Immature natural killer cell (primary cell): Measurements from ENCODE around the gene TMCC1. TPM values are rescaled to one million over a fixed set of nuclear protein-coding genes. Genes with fewer than 3 reads are reported as not detected.
"Not testable (repeated sequence)": the region's sequence is repeated elsewhere in the genome, so short reads cannot be mapped to it uniquely, and the experiment has no call there.

Experiments
- DNase-seq, 3 donors: peaks; one replicate each; pipeline ENCODE4 v3.0.0; 2022; ENCODE audit warnings: mixed read lengths in 1 of 3
- H3K27ac Mint-ChIP-seq, 6 donors: one replicate each; pipeline ENCODE4 v1.8.0; 2020; ENCODE audit warnings: mixed read lengths in 6 of 6, mild to moderate bottlenecking in 5 of 6, inconsistent platforms in 4 of 6, moderate library complexity in 3 of 6
- H3K27me3 Mint-ChIP-seq, 3 donors: one replicate each; pipeline ENCODE4 v1.8.0; 2020 to 2021; ENCODE audit warnings: low read depth in 3 of 3, mild to moderate bottlenecking in 3 of 3, mixed read lengths in 3 of 3, moderate library complexity in 3 of 3, inconsistent platforms in 1 of 3
- H3K36me3 Mint-ChIP-seq, 3 donors: one replicate each; pipeline ENCODE4 v1.8.0; 2020; ENCODE audit warnings: mixed read lengths in 3 of 3, inconsistent platforms in 2 of 3, mild to moderate bottlenecking in 2 of 3
- H3K4me1 Mint-ChIP-seq, 2 donors: one replicate each; pipeline ENCODE4 v1.8.0; 2020; ENCODE audit warnings: inconsistent platforms in 2 of 2, mild to moderate bottlenecking in 2 of 2, mixed read lengths in 2 of 2, moderate library complexity in 1 of 2
- H3K4me3 Mint-ChIP-seq, 5 donors: one replicate each; pipeline ENCODE4 v1.8.0; 2020; ENCODE audit warnings: mild to moderate bottlenecking in 5 of 5, mixed read lengths in 5 of 5, inconsistent platforms in 3 of 5, moderate library complexity in 3 of 5
- H3K9me3 Mint-ChIP-seq, 6 donors: one replicate each; pipeline ENCODE4 v1.8.0; 2020; ENCODE audit warnings: mild to moderate bottlenecking in 6 of 6, mixed read lengths in 6 of 6, inconsistent platforms in 4 of 6, moderate library complexity in 3 of 6
- polyA plus RNA-seq, 3 donors: library from polyadenylated mRNA; unstranded; fragments of 300-500 nt; fragmentation: Illumina TruSeq; gene quantifications; one replicate each; pipeline ENCODE4 v1.2.3, GENCODE V29; 2021

Gene TMCC1
- polyA plus RNA-seq, 3 donors from 2014 or later, result 1.7 to 5.6 (median 2.2) TPM

DNA sequence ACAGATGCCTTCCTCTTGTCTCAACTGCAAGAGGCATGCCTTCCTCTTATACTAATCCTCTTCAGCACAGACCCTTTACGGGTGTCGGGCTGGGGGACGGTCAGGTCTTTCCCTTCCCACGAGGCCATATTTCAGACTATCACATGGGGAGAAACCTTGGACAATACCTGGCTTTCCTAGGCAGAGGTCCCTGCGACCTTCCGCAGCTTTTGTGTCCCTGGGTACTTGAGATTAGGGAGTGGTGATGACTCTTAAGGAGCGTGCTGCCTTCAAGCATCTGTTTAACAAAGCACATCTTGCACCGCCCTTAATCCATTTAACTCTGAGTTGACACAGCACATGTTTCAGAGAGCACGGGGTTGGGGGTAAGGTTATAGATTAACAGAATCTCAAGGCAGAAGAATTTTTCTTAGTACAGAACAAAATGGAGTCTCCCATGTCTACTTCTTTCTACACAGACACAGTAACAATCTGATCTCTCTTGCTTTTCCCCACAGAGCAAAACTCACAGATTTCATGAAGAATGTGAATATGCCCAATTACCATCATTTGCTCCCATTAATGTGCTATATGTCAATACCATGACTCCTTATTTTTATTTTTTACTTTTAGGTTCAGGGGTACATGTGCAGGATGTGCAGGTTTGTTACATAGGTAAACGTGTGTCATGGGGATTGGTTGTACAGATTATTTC is 251.8 kb downstream of the TMCC1 start:
- DNase-seq, H3K27ac Mint-ChIP-seq, H3K27me3 Mint-ChIP-seq, H3K9me3 Mint-ChIP-seq, H3K36me3 Mint-ChIP-seq, H3K4me3 Mint-ChIP-seq, H3K4me1 Mint-ChIP-seq: not testable (repeated sequence)

- H3K27me3 Mint-ChIP-seq, H3K36me3 Mint-ChIP-seq, DNase-seq, H3K4me3 Mint-ChIP-seq, H3K4me1 Mint-ChIP-seq, H3K9me3 Mint-ChIP-seq, H3K27ac Mint-ChIP-seq: not testable (repeated sequence)
Observed at GRCh38 chr3:129640985-129641384, 252.5 kb downstream of the TMCC1 start.

GRCh38 chr3:129638481-129638880 is 255.0 kb downstream of the TMCC1 start:
- Mint-ChIP-seq H3K36me3 (no peaks in the 10 kb centered on the region), H3K4me1 (peaks cover 10 to 11% of the 10 kb centered on the region in 2 donors), H3K9me3 (no peaks in the 10 kb centered on the region), H3K4me3 (no peak overlapping the region), H3K27me3 (peaks cover 2 to 6% (median 3%) of the 10 kb centered on the region in 3 donors), H3K27ac (peak overlapping the region in 1 of 6 donors; percentile 25)
- no peak for DNase-seq

DNA sequence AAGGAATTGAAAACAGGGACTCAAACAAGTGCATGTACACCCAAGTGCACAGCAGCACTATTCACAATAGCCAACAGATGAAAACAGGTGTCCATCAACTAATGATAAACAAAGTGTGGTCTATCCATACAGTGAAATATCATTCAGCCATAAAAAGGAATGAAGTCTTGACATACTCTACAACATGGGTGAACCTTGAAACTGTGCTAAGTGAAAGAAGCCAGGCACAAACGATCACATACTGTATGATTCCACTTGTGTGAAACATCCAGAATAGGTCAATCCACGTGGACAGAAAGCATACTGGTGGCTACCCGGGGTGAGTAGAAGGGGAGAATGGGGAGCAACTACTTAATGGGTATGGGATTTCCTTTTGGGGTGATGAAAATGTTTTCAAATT is 257.4 kb downstream of the TMCC1 start:
- Mint-ChIP-seq H3K27me3 (peaks cover 0 to 6% (median 3%) of the 10 kb centered on the region in 3 donors), H3K4me1 (peaks cover 12 to 14% of the 10 kb centered on the region in 2 donors), H3K4me3 (no peak overlapping the region), H3K36me3 (no peaks in the 10 kb centered on the region), H3K9me3 (no peaks in the 10 kb centered on the region), H3K27ac (no peak overlapping the region)
- no peak for DNase-seq

- H3K27ac Mint-ChIP-seq, result peak overlapping the region in 1 of 6 donors; percentile 6
- no peak for DNase-seq
- no peak overlapping the region for H3K4me3 Mint-ChIP-seq
- H3K36me3 Mint-ChIP-seq, result no peaks in the 10 kb centered on the region
- peaks cover 12 to 14% of the 10 kb centered on the region in 2 donors for H3K4me1 Mint-ChIP-seq
- H3K9me3 Mint-ChIP-seq, result no peaks in the 10 kb centered on the region
- H3K27me3 Mint-ChIP-seq, result peaks cover 0 to 6% (median 3%) of the 10 kb centered on the region in 3 donors
Observed at GRCh38 chr3:129635656-129636055, 257.9 kb downstream of the TMCC1 start.

DNA sequence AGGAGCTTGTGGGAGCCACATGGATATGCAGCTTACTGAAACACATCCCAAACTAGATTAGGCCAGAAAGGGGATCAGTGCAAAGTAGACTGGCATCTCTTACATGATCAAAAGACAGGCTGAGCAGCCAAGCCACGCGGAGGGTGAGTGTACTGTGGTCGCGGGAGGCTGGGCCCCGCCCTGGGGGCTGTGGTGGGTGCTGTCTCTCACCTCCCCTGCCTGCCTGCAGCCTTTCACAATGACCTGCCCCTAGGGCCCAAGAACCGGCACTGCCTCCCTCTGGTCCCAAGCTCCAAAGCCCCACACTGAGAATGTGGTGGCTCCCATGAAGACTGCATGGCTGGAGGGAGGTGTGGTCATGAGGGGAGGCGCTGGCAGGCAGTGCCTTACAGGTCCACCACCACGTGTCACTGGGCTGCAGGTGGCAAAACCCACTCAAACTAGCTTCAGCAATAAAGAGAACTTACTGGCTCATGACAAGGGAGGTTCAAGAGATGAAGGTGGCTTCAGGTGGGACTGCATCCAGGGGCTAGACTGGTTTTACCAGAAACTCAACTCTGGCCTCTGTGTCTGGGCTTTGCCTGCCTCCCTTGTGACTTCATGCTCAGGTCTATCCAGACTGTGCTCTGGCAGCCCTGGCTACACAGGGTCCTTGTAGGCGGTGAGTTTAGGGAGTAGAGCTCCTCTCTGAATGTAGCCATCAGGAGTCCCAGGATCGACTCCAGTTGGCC is 259.6 kb downstream of the TMCC1 start:
- peaks cover 12 to 14% of the 10 kb centered on the region in 2 donors for H3K4me1 Mint-ChIP-seq
- no peaks in the 10 kb centered on the region for H3K36me3 Mint-ChIP-seq
- H3K27ac Mint-ChIP-seq, result peak overlapping the region in 4 of 6 donors; percentile 30 to 45 (median 40)
- DNase-seq, result peak; percentile 61 to 67 (median 65)
- H3K9me3 Mint-ChIP-seq, result no peaks in the 10 kb centered on the region
- H3K4me3 Mint-ChIP-seq, result peak overlapping the region in 3 of 5 donors; percentile 13 to 52 (median 42)
- peaks cover 0 to 3% (median 3%) of the 10 kb centered on the region in 3 donors for H3K27me3 Mint-ChIP-seq

DNA sequence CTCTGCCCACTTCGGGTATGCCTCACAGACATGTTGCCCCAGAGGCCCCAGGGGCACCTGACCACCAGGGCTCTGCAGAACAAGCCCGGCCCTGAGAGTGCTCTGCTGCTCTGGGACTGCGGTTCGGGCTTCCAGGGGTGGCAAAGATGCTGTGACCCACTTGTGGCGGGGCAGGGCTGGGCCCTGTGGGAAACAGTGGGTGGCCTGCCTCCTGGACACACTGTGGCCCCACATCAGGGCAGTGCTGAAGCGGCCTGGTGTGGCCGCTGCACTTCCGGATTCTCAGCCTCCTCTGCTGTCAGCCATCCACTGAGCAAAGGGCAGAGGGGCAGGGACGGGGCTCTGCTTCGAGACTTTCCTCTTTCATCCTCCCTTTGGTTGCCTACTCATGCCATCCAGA is 260.5 kb downstream of the TMCC1 start:
- H3K27me3 Mint-ChIP-seq, result peaks cover 0 to 3% (median 3%) of the 10 kb centered on the region in 3 donors
- peak overlapping the region in 1 of 6 donors; percentile 30 for H3K27ac Mint-ChIP-seq
- no peaks in the 10 kb centered on the region for H3K9me3 Mint-ChIP-seq
- no peaks in the 10 kb centered on the region for H3K36me3 Mint-ChIP-seq
- no peak for DNase-seq
- H3K4me3 Mint-ChIP-seq, result no peak overlapping the region
- H3K4me1 Mint-ChIP-seq, result peaks cover 15 to 19% of the 10 kb centered on the region in 2 donors

DNA sequence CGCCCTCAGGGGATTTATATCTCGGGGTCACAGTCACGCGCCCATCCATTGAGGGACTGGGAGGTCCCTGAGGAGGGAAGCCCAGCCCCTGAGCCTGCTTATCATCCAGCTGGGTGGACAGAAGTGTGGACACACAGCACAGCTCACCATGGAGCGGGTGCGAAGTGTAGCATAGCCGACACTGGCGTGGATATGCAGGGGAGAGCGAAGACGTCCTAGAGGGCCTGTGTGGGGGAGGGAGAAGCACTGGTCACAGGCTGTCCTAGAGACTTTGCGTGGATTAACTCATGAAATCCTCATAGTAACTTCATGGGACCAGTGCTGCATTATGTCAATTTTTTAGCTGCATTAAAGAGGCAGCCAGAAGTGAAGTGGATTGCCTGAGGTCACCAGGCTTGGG is 261.0 kb downstream of the TMCC1 start:
- H3K9me3 Mint-ChIP-seq, result no peaks in the 10 kb centered on the region
- DNase-seq, result no peak
- peak overlapping the region in 1 of 6 donors; percentile 25 for H3K27ac Mint-ChIP-seq

GRCh38 chr3:129632056-129632455 is 261.5 kb downstream of the TMCC1 start:
- Mint-ChIP-seq H3K36me3 (no peaks in the 10 kb centered on the region), H3K27me3 (peaks cover 0 to 8% (median 0%) of the 10 kb centered on the region in 3 donors), H3K27ac (no peak overlapping the region), H3K4me1 (peaks cover 24 to 28% of the 10 kb centered on the region in 2 donors), H3K9me3 (no peaks in the 10 kb centered on the region), H3K4me3 (no peak overlapping the region)
- DNase-seq, result no peak

More for the DNA sequence above, 261.0 kb downstream of the TMCC1 start:
- peaks cover 0 to 6% (median 3%) of the 10 kb centered on the region in 3 donors for H3K27me3 Mint-ChIP-seq
- H3K36me3 Mint-ChIP-seq, result no peaks in the 10 kb centered on the region
- H3K4me1 Mint-ChIP-seq, result peaks cover 19 to 23% of the 10 kb centered on the region in 2 donors
- no peak overlapping the region for H3K4me3 Mint-ChIP-seq

GRCh38 chr3:129629011-129629410 is 264.5 kb downstream of the TMCC1 start:
- no peak overlapping the region for H3K4me3 Mint-ChIP-seq

GRCh38 chr3:129628169-129628522 is 265.4 kb downstream of the TMCC1 start:
- Mint-ChIP-seq H3K4me3 (peak overlapping the region; percentile 86 to 93 (median 88)), H3K27me3 (peaks cover 0 to 5% (median 4%) of the 10 kb centered on the region in 3 donors), H3K9me3 (no peaks in the 10 kb centered on the region), H3K27ac (peak overlapping the region; percentile 70 to 91 (median 84)), H3K4me1 (peaks cover 30 to 36% of the 10 kb centered on the region in 2 donors), H3K36me3 (no peaks in the 10 kb centered on the region)
- DNase-seq, result no peak

More at GRCh38 chr3:129629011-129629410, 264.5 kb downstream of the TMCC1 start:
- peaks cover 37 to 45% of the 10 kb centered on the region in 2 donors for H3K4me1 Mint-ChIP-seq
- DNase-seq, result no peak
- H3K9me3 Mint-ChIP-seq, result no peaks in the 10 kb centered on the region
- H3K27ac Mint-ChIP-seq, result no peak overlapping the region
- H3K27me3 Mint-ChIP-seq, result peaks cover 0 to 5% (median 4%) of the 10 kb centered on the region in 3 donors
- no peaks in the 10 kb centered on the region for H3K36me3 Mint-ChIP-seq

DNA sequence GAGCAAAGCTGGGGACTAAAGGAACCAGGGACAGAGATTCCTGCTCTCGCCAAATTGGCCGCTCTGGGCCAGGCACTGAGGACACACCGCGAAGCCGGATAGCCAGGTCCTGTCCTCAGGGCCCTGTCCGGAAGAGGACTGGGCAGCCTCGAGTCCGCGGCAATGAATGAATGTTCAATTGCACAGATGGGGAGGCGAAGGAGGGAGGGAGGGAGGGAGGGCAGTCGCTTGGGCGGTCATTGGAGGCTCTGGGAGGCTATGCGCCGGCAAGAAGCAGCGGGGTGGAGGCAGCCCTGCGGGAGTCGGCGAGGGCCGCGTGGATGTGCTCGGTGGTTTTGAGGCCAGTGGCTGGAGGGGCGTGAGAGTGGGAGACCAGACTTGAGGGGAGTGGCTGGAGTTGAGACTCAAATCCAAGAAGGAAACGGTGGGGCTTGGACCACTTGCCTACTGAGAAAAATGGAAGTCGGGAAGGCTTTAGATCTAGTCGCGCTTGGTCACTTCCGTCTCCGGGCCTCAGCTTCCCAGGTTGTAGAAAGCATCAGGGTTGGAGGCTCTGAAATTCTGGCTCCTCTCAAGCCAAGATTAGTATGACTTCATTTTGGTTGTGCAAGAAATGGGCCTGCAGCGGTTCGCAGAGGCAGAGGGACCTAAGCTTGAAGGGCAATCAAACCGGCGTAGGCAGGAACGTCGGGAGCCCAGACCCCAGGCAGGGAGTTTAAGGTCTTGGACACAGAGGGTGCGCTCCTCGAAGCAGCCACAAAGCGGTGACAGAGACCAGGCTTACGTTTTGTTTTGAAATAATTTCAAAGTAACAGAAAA is 266.0 kb downstream of the TMCC1 start:
- Mint-ChIP-seq H3K4me3 (peak overlapping the region; percentile 86 to 93 (median 88)), H3K27ac (peak overlapping the region; percentile 70 to 91 (median 84)), H3K9me3 (no peaks in the 10 kb centered on the region), H3K4me1 (peaks cover 30 to 36% of the 10 kb centered on the region in 2 donors), H3K27me3 (peaks cover 0 to 5% (median 4%) of the 10 kb centered on the region in 3 donors), H3K36me3 (no peaks in the 10 kb centered on the region)
- peak; percentile 58 to 68 (median 66) for DNase-seq

- DNase-seq, result peak; percentile 61 to 65 (median 64)
- H3K27me3 Mint-ChIP-seq, result peaks cover 0 to 5% (median 4%) of the 10 kb centered on the region in 3 donors
- peak overlapping the region; percentile 70 to 91 (median 84) for H3K27ac Mint-ChIP-seq
- H3K36me3 Mint-ChIP-seq, result no peaks in the 10 kb centered on the region
- no peaks in the 10 kb centered on the region for H3K9me3 Mint-ChIP-seq
- peak overlapping the region; percentile 86 to 93 (median 88) for H3K4me3 Mint-ChIP-seq
- H3K4me1 Mint-ChIP-seq, result peaks cover 30 to 36% of the 10 kb centered on the region in 2 donors
Observed at GRCh38 chr3:129626744-129627349, 266.7 kb downstream of the TMCC1 start.
